AG09319 (cell line): ENCODE results near the gene GADD45GIP1.

Experiments
- DNase-seq: peaks from one replicate; pipeline ENCODE4 v3.0.0-alpha.2; 2010; ENCODE audit warnings: low read depth; ENCODE audit errors: extremely low read depth
- TF ChIP-seq, protein P1 (sequence below): IDR thresholded peaks from 2 replicates; pipeline ENCODE4 v1.5.1; 2011; ENCODE audit warnings: low read depth, mild to moderate bottlenecking, inconsistent platforms, low read length, moderate library complexity

Gene GADD45GIP1

DNA sequence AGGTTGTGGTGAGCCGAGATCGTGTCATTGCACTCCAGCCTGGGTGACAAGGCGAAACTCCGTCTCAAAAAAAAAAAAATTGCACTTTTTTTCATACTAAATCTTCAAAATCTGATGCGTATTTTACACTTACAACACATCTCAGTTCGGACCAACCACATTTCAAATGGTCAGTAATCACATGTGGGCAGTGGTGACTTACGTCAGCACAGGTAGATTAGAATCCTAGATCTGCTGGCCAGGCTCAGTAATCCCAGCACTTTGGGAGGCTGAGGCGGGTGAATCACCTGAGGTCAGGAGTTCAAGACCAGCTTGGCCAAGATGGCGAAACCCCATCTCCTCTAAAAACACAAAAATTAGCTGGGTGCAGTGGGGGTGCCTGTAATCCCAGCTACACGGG is 22.0 kb downstream of the GADD45GIP1 start:
- TF ChIP-seq, protein P1, sequence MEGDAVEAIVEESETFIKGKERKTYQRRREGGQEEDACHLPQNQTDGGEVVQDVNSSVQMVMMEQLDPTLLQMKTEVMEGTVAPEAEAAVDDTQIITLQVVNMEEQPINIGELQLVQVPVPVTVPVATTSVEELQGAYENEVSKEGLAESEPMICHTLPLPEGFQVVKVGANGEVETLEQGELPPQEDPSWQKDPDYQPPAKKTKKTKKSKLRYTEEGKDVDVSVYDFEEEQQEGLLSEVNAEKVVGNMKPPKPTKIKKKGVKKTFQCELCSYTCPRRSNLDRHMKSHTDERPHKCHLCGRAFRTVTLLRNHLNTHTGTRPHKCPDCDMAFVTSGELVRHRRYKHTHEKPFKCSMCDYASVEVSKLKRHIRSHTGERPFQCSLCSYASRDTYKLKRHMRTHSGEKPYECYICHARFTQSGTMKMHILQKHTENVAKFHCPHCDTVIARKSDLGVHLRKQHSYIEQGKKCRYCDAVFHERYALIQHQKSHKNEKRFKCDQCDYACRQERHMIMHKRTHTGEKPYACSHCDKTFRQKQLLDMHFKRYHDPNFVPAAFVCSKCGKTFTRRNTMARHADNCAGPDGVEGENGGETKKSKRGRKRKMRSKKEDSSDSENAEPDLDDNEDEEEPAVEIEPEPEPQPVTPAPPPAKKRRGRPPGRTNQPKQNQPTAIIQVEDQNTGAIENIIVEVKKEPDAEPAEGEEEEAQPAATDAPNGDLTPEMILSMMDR, result no peak
- no peak for DNase-seq

DNA sequence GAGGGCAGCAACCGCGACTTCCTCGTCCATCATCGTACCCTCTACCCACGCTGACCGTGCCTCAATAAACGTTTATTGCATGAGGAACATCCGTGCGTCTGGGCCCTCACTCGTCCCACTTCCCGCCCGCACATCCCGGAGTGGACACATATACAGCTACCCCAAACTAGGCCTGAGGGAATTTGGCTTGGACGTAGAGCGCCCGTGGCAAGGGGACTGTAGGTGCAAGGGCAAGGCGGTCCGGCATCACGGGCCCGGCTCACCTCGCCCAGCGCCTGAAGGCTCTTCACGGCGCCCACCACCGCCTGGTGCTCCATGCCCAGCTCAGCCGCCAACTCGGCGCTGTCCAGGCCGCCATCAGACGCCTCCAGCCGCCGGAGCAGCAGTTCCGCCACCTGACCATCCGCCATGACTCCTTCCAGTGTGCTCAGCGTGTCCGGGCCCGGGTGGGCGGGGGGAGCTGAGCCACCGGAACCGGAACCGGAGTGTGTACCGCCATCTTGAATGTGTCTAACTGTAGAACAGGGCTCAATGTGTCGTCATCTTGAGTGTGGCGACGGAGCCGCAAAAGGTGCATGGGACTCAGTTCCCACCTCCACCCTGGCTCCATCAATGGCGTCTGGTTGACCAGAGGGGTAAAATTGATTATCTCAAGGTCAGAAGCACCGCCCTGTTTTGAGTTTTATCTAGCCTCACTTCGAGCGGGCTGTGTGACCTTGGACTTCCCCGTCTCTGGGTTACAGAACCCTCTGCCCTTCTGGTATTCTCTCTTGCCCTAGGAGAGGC is 23.5 kb downstream of the GADD45GIP1 start, which contains the start of gene FARSA:
TSS of gene FARSA (minus strand) at position 425 of the 786 bp plus-strand sequence. CDS start at position 410, 15 bp downstream.
- TF ChIP-seq, protein P1, result no peak
- peak; percentile 70 for DNase-seq

DNA sequence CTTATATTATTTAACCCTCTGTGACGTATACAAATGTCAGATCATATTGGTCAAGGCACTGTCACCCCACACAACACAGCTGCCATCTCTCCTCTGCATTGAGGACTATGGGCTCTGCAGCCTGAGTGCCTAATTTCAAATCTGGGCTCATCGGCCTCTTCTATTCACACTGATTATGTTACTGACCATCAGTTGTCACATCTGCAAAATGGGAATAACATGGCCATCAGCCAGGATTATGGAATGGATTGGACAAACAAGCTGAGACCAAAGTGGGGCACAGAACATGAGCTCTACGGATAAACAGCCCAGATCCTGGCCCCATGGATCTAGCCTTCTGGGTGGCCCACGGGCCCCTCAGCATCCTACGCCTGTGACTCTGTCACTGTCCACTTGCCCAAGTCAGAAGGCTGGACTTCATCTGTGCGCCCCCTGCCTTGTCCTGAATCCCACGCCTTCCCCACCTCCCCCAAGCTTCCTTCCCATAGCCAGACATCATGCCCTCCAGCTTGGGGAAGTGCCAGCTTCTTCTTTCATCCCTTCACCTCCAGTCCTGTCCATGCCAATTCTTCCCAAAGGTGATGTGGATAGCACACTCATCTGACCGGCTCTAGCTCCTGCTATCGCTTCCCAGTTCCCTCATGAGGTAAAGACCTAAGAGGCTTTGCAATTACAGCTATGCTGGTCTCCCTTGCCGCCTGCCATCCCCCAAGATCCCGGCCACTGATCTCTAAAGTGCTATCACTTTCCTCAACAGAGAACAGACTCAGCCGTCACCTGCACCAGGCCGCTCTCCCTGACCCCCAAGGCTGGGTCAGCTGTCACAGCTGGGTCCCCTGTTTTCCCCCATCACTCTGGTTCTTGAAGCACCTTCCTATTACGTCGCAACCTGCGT is 24.4 kb downstream of the GADD45GIP1 start:
- no peak for DNase-seq
- TF ChIP-seq, protein P1, result no peak

DNA sequence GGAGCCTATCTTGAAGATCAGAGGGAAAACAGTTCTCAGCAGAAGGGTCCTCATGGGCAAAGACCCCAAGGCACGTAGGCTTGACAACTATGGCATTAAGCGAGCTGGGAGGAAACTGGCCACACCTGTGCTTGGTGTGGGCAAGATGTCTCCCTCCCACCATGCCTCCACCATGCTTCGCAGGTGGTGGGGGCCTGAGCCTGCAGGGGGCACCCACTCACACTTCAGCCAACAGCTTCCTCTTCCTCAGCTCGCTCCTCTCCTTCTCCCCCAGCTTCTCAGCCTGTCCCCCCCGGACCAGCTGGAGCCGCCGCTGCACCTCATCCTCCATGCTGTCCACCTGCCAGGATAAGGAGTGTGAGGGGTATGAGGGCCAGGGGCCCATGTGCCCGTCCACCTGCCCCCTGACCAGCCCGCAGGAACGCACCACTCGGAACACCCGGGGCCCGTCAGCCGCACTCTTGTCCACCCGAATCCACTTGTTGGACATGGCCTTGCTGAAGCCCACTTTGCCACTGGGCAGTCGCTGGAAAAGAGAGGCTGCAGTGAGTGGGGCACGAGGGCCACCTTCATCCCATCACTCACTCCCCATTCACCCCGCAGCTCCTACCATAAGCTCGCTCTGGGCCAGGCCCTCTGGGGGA is 26.9 kb downstream of the GADD45GIP1 start:
- no peak for DNase-seq

DNA sequence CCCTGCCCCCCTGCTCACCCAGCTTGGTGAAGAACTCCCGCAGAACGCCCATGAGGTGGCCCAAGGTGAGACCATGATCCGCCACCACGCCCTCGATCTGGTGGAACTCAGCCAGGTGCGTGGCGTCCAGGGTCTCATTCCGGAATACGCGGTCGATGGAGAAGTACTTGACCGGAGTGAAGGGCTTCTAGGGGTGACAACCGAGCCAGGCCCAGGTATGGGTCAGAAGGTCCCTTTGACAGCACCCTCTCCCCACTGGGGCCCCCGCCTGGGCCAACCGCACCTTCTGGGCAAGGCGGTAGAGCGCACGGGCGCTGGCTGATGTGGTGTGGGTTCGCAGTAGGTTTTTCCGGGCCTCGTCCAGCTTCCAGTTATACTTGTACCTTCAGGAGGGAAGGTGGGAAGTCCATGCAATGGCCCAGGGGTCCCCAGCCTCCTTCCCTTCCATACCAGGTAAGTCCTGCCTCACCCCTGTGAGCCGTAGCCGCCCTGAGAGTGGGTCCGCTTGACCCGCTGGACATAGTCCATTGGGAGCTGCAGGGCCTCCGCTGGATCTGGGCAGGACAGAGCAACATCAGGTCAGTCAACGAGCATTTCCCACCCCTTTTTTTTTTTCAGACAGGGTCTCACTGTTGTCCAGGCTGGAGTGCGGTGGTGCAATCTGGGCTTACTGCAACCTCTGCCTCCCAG is 32.3 kb downstream of the GADD45GIP1 start:
- no peak for DNase-seq
- TF ChIP-seq, protein P1, result no peak

More for the DNA sequence above, 26.9 kb downstream of the GADD45GIP1 start:
- TF ChIP-seq, protein P1, result no peak

DNA sequence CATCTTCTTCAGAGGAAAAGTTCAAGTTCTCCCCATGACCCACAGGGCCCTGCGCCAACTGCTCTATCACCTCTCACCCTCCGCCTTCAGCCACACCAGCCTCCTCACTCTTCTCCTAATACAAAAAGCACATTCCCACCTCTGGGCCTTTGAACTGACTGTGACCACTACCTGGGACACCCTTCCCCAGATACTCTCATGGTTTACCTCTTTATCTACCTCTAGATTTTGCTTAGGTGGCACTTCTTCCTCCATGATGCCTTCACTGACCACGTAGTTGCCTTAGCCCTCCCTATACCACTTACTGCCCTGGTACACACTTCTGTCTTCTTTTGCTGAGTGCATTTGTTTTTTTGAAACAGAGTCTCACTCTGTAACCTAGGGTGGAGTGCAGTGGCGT is 34.1 kb downstream of the GADD45GIP1 start:
- TF ChIP-seq, protein P1, result no peak
- no peak for DNase-seq
